GM19463 (cell line): ENCODE data around the gene LRP2.
"Not testable (repeated sequence)": the region's sequence is repeated elsewhere in the genome, so short reads cannot be mapped to it uniquely, and the experiment has no call there.

Experiments used
- ATAC-seq: cut with Tn5 transposase; IDR thresholded peaks from one replicate; pipeline ENCODE4 v1.9.1; 2021; ENCODE audit warnings: mild to moderate bottlenecking, moderate library complexity; ENCODE audit not compliant: unreplicated experiment

The LRP2 gene

GRCh38 chr2:169178804-169179390 lies 183.4 kb downstream of the LRP2 start:
- no peak for ATAC-seq

GRCh38 chr2:169178364-169178763 lies 184.0 kb downstream of the LRP2 start:
- ATAC-seq: no peak

DNA sequence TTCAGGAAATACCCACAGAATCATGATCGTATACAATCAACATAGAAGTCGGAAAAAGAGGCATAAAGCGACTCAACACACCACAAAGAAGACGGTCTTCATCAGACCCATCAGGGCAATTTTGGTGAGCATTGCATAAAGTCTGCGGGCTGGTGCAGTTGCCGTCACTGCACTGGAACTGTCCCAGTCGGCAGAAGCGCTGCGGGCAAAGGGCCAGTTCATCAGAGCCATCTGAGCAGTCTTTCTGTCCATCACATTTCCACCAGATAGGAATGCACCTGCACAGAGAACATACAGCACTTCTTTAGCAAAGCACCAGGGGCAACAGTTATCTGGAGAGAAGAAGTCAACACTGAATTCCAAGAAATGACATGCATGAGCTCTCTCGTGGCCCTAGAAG lies 187.2 kb downstream of the LRP2 start:
- no peak for ATAC-seq

DNA sequence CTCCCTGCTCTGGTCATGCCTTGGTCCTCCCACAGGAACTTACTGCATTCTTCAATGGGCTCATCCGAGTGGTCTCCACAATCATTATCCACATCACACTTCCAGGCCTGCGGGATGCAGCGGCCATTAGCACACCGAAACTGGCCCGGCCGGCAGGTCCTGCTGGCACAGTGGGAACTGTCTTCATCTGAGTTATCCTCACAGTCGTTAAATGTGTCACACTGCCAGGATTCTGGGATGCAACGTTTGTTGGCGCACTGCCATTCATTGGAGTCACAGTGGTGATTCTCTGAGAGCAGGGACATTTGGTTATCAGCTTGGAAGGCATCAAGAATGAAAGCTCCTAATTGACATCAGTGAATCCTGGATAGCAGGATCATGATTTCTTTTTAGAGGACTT lies 188.5 kb downstream of the LRP2 start:
- ATAC-seq: no peak

DNA sequence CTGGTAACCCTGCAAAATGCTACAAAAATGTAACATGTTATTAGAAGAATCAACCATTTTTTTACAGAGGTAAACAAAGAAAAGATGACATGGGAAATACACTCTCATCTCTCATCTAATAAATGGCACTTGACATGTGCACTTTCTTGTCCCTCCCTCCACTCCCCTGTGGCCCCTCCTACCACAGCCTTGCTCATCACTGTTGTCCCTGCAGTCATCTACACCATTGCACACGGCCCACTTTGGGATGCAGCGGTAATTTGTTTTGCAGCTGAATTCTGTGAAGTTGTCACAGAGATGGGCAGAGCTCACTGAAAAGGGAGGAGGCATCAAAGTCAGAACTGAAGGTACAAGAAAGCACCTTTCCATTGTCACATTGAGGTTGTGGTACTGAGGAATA lies 189.4 kb downstream of the LRP2 start:
- no peak for ATAC-seq

DNA sequence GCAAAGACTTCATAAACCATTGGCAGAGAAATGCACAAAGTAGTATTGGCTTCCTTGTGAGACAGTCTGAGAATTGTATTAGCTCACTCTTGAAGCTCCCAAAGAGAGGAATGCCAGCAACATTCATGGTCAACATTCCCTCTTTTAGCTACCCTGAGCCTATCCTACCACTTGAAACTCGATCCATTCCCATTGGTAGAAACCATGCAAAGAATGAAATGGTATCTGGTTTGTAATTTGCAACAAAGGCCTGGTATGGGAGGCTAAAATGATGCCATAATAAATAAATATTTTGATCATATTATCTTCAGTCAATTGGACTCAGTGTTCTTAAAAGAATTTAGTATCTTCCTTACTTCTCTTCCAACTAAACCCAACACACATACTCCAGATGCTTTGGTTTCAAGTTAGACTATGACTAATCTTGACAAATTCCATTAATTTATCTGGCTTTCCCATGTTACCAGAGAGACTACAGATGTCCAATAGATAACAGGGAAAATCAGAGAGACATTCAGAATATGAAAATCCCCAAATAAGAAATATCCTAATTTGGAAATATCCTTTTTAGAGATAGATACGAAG lies 190.1 kb downstream of the LRP2 start:
- no peak for ATAC-seq

DNA sequence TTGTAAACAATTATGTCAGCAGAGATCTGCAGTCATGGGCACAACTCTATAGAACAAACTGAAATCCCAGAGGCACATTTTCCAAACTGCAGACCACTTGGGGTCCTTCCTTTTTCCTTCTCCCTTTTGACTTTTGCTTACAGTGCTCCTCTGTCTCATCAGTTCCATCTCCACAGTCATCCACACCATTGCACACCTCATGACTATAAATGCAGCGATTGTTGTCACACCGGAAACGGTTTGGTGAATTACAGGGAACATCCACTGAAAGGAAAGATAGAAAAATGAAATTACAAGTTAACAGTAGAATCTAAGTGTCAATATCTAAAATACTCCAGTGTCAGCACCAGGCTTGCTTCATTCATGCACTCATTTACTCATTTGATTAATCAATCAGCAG lies 196.5 kb downstream of the LRP2 start:
- no peak for ATAC-seq

DNA sequence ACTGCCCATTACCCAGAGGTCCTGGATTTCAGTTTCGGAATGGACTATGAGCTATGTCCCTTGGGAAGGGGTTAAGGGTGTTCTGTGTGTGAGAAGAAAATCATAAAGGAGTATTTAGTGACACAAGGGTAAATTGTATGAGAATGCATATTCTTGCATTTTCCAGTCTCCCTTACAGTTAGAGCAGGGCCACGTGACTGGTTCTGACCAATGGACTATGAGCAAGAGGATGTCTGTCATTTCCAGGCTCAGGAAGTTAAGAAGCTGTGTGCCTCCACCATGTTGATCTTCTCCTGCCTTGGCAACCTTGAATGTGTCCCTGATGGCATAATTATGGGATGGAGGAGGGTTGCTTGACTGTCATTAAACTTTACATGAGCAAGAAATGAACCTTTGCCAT lies 198.0 kb downstream of the LRP2 start:
- no peak for ATAC-seq

- no peak for ATAC-seq
These were observed 199.7 kb downstream of the LRP2 start for GRCh38 chr2:169162613-169163012.

DNA sequence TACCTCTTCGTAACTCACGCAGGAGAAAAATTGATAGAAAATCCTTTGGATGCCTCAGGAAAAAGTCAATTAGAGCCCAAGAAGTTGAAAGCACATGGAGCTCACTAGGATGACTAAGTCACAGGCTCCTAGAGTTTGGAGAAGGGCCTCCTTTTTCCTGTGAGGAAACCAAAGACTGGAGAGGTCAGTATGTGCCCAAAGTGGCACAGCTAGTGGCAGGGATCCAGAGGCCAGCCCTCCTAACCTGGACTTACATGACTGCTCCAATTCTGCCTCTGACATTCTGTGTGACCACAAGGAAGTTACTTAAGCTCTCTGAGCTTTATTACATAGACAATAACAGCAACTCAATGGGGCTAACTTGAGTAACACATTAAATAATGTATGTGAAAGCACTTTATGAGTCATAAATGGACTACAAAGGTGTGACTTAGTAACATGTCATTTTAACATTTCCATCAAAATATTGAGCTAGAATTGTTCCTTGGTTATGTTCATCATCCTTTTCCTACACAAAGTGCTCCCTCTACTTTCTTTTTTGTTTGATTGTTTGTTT lies 201.3 kb downstream of the LRP2 start:
- no peak for ATAC-seq

DNA sequence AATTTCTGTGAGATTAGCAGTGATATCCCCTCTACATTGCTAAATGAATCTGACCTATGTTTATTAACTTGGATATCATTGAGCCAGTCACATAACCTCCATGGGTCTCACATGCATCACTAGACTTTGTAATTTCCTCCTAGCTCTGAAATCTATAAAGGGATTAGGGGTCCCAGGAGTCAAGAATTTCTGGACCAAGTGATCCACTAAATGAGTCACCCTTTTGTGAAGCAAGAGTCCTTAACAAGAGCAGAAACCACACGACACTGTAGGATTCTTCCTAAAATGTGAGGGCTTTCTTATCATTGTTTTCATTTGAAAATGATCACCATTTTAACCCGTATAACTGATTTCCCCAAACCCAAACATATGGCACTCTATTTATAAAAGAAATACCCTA lies 202.6 kb downstream of the LRP2 start:
- ATAC-seq: no peak

DNA sequence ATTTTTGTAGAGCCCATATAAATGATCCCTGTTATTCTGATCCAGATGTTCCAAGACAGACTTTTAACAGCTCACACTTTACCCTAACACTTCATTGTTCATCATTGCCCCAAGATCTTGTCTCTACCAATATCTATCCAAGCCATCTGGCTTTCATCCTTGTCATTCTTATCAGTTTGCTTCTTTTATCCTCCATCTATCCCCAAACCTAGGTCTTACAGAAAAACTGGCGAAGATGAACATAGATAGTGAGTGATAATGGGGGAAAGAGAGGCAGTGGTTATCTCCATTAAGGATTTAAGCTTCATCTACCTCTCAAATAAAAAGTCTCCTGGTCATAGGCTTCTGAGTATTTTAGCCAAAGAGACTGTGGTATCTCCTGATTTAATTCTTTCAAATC lies 203.5 kb downstream of the LRP2 start:
- ATAC-seq: no peak

- ATAC-seq: no peak
These were observed 216.1 kb downstream of the LRP2 start for GRCh38 chr2:169146220-169146619.

GRCh38 chr2:169143998-169144397 lies 218.3 kb downstream of the LRP2 start:
- ATAC-seq: no peak

DNA sequence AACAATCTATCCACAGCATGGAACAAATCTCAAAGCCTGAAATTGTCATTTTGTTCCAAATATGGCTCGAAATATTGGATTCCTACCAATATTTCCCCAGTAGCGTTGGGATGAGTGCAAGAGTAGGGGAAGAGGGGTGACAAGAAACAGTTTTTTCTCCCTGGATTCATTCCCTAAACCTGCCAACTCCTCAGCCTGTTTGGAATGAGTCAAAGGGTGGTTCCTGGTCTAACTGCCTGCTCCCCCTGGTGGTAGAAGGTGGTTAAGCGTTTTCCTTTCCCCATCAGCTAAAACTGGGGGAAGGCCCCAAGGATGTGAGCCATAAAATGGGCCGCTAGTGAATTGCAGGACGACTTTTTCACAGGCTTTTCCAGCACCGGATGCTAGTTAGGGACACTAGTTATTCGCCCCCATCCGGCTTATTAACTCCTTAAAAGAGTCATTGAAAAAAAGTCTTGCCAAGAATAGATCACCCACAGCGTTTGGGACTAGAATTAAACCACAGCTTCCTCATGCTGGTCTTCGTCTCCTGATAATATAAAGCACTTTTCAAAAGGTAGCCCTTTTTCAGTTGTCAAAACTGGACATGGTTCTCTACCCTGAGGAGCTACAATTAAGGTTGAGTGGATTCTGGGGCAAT lies 220.5 kb downstream of the LRP2 start:
- peak; percentile 68 for ATAC-seq

- ATAC-seq: no peak
These were observed 222.2 kb downstream of the LRP2 start for GRCh38 chr2:169139993-169140767.

DNA sequence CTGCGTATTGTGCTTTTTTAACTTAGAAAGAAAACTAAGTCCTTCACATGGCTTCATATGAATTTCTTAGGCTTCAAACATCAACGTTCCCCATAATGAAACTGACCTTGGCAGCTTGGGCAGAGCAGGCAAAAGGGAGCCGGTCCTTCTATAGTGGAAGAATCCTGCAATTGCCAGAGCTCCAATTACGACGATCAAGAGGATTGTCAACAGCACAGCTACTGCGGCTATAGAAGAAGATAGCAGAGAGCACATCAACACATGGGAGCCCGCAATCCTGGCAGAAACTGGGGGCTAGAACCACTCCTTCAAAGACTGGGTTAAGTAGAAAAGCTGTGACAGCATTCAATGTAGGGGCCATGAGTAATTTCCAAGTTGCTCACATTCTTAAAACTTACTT lies 223.2 kb downstream of the LRP2 start:
- no peak for ATAC-seq

DNA sequence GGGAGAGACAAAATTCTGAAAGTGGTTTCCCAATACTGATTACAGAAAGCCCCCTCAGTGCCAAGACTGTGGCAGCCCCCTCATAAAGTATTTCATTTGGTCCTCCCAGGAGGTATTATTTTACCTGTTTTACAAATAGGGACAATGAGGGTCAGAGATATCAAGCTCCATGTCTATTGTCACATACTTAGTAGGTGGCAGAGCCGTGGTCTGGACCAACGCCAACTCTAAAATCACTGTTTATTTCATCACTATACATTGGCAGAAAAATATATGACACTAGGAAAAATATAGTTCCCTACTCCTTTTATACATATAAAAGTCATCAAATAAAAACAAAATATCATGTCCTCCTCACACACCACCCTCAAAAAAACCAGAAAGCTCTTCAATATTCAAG lies 224.4 kb downstream of the LRP2 start:
- ATAC-seq: no peak

- no peak for ATAC-seq
These were observed 225.3 kb downstream of the LRP2 start for GRCh38 chr2:169136885-169137534.

GRCh38 chr2:169136428-169136827 lies 225.9 kb downstream of the LRP2 start:
- not testable (repeated sequence) for ATAC-seq

DNA sequence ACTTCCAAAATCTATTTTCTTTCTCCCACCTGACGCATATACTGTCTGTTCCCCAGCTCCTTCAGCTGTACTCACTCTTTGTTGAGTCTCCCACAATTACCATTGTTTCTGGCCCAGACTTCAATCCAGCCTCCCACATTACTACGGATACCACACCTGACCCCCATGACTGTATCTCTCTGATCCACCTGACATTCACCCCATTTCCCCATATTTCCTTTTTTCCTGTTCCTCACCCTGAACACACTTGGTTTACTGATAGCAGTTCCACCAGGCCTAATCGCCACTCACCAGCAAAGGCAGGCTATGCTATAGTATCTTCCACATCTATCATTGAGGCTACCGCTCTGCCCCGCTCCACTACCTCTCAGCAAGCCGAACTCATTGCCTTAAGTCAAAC lies 228.1 kb downstream of the LRP2 start:
- not testable (repeated sequence) for ATAC-seq
